GM19240 (cell line): ENCODE results near the gene SLC14A1.
"Not testable (repeated sequence)": the region's sequence is repeated elsewhere in the genome, so short reads cannot be mapped to it uniquely, and the experiment has no call there.

ENCODE experiments used
- DNase-seq: peaks from one replicate; pipeline ENCODE4 v3.0.0; 2011; ENCODE audit warnings: low spot score; ENCODE audit not compliant: insufficient read length

SLC14A1 gene

DNA sequence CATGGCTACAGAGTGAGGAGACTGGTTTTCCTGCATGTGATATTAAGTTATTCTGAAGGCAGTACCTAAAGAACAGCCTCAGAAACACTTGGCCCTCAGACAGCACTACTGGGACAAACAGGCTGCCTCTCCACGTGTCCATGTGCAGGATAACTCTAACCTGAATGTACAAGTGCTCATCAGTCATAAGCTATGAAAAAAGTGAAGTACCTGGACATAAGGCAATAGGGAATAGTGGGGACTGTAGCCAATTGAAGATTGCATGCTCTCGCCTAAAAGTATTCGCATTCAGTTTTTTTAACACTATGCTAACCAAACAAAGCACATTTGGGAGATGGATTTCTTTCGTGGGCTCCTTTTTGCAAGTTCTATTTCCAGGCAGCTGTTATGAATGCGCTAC, 33.0 kb downstream of the SLC14A1 start:
- no peak for DNase-seq

DNA sequence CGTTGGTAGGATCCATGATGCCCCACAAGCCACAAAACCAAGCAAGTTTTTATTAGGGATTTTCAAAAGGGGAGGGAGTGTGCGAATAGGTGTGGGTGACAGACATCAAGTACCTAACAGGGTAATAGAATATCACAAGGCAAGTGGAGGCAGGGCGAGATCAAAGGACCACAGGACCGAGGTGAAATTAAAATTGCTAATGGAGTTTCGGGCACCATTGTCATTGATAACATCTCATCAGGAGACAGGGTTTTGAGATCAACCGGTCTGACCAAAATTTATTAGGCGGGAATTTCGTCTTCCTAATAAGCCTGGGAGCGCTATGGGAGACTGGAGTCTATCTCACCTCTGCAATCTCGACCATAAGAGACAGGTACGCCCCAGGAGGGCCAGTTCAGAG, 33.7 kb downstream of the SLC14A1 start:
- DNase-seq = not testable (repeated sequence)

DNA sequence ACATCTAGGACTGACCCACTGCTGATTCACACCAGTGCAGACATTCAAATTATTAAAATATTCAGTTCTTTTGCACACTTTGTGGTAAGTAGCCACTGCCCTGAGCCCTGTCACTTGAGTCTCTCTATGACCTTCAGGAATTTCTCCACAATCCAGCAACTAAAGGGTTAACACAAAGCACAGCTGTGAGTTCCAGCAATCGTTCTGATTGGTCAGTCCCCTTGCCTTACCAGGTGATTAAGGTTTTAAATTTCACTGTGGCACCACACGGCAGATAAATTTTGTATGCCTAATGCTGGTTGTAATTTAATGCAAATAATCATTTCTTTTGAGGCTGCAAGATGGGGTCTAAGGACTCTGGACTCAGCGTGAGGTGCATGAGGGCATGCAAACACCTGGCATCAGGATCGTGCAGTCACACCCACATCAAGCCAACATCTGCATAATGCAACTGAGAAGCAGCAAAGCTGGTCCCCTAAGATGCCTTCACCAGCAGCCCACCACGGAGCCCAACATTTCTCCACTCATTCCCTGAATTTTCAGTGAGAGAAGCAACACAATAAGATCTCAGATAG, 36.6 kb downstream of the SLC14A1 start:
- DNase-seq = no peak

DNA sequence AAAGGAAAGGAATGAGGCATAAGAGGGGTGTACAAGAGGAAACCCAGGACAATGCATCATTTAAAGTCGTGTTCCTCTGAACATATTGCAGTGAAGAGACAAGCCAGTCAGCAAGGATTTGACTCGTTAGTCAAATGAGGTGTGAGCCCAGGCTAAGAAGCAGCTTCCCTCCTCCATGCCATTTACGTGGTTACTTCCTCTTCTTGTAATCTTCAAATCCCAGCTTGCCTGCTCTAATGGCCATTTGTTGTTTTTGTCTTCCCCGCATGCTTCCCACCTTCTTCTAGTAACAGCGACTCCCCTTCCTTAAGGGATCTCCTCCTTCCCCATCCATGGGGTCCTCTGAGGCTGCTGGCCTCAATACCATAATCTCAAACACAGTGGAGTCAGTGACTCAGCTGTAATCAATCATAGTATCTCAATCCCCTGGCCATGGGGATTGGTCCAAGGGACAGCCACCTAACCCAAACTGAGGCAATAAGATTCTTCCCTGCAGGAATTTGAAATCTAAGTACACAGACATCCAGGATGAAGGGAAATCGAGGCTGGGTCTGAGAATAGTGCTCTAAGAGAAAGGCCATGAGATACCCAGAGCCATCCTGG, 37.6 kb downstream of the SLC14A1 start:
- no peak for DNase-seq

DNA sequence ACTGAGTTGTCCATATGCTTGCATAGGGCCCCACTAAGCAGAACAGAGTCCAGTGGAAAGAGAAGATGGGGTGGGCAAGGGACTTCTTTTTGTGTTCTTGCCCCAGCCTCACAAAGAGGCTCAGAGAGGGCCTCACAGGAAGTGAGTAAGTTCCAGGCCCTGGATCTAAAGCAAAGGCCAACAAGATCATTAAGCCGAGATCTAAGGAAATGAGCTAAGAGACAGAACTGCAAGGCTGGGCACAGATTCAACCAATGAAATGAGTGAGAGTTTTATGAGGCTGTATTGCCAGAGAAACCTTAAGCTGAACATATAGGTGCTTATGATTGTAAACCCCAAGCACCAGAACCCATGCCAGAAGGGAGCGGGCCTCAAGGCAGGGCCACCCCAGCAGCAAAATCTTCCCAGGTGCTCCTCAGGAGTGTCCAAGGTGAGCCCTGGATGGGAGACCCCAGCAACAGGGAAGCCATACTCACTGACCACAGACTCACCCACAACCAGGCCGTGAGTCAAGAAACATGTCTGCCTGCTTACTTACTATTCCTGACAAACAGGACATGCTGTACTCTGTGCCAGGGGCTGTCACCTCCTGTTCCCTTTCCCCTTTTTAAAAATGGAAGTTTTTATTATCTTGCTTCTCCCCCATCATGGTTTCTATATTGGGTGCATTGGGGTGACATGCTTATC, 40.2 kb downstream of the SLC14A1 start:
- DNase-seq = no peak

DNA sequence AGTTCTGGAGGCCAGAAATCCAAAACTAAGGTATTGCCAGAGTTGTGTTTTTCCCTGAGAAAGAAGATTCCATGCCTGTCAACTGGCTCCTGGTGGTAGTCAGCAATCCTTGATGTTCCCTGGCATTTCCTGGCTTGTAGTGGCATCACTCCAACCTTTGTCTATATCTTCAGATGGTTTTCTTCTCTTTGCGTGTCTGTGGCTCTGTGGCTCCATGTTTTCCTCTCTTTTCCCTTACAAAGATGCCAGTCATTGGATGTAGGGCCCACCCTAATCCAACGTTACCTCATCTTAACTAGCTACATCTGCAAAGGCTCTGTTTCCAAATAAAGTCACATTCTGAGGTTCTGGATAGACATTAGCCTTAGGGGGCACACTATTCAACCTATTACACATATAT, 41.8 kb downstream of the SLC14A1 start:
- no peak for DNase-seq

DNA sequence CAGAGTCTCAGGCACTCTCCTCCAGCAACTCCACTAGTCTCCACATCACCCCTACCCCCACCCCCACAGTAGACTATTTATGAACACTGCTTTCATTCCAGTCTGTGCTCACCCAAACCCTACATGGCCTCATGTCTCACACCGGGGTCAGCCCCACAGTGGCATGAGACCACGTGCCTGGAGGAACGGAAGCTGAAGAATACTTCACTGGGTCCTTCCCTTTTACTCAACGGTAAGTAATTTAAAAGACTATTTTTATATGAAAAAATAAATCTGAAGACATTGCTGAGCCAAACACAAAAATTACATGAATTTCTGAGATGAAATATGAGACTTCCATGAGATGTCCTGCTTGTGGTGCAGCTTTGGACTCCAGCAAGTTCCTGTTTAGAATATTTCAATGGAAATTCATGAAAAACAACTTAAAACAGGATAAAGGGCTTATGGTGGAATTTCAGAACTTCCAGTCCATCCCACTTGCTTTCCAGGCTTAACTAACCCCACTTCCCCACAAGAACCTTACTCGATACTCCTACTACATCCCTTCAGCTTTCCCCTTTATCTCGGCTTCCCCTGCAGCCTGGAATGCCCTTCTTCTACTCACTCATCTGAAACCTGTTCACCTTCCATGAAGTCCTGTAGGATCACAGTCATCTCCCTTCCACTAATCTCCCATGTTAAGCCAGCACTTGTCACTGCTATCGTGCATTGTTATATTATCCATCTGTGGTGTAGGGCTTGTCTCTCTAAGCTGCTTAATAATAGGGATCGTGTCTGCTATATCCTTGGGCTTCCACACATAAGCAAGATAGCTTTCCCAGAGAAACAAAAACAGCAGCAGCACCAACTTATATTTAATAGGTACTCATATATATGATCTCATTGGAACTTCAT, 47.9 kb downstream of the SLC14A1 start:
- DNase-seq = no peak

DNA sequence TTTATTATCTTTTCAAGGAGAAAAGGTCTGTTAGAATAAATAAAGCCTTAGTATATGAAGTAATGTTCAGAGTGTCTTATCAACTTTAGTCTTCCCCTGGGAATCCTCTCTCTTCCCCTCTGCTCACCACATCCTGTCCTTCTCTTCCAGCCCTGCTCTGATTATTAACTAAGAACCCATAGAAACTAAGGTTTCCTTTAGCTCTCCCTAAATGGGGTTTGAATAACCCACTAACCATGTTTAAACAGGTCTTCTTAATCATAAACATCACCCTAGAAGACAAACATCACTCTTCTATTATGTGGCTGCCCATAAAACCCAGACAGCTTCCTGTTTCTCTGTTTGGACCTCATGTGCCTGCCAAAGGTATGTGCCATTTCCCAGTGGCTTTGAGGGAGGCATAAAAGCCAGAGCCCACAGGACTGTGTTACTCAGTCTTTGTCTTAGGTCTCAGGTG, 50.1 kb downstream of the SLC14A1 start:
- DNase-seq = no peak

DNA sequence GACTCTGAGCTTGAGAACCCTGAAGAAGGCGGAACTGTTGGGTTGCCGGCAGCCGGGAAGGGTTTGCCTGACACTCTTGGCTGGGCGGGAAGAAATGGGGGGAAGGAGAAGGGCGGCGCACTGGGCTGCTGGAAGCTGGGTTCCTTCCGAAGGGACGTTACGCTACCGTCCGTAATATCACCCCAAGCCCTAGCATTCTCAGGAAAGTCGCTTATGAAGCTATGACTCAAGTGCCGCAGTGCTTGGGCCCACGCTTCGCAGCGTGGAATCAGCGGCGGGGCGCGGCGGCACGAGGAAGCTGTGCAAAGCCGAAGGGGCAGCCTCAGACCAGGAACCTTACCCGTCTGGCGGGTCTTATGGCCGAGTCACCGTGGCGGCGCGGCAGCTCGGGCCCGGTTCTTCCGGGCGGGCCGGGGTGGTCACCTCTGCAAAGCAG, 51.3 kb downstream of the SLC14A1 start:
- DNase-seq = peak; percentile 18

DNA sequence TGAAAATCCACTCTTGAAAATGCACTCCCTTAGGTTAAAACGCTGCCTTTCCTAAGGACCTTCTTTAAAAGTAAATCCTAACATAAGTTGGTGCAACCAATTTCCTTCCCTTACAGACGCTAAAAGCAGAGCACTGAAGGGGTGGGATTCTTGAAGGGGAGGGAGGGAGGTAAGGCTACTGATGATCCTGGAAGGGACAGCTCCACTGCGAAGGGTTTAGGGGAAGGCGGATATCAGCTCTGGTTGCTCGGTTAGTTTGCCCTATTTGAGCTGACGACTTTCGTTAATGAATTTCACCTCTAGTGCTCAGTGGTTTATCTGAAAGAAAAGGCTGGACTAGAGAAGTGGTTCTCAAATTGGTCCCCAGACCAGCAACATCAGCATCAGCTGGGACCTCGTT, 51.8 kb downstream of the SLC14A1 start:
- no peak for DNase-seq

DNA sequence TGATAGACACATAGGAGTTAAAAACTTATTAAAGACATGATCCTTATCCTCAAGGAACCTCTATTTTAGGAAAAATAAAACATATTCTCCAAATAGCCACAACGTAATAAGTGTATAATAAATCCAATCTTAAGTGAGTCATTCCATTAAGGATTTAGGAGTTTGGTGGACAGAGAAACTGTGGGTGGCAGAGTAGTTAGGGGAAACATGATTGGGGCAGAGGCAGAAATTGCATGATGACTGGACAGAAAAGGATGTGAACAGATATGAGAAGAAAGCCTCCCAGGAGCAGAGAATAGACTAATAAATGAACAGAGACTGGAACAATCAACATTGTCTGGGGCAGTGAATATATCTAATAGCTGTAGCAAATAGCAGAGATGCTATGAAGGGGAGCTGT, 53.4 kb downstream of the SLC14A1 start:
- no peak for DNase-seq

DNA sequence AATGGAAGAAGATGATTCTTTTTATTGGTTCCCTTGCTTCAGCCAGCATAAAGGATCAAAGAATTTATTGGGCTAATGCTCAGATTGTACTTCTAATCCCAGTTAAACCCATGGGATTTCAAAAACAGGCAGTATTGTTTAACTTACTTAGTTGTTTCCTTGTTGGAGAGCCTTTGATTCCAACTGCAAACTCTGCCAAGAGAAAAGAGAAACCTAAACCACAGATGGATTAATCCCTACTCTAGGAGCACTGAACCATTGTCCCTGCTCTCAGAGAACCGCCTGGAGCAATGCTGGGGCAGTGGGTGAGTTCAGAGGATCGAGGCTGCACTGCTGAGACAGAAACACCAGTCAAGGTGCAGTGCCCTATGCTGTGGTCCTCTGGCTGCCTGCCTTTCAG, 56.6 kb downstream of the SLC14A1 start:
- DNase-seq = no peak

DNA sequence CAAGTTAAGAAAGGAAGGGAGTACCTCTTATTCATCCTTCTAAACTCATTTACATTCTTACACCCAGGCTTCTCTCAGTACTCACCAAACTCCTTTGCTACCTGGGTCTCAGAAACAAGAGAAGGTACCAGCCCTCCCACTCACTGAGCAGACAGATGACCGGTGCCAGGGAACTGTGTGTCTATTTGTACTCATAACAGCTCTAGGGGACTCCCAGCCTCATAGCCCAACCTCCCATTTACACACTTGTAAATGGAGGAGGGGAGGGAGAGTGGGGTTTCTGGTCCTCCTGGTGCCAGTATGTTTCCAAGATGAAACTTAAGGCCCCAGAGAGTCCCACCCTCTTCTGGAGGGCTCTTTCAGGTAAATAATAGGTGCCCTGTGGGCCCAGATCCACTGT, 58.7 kb downstream of the SLC14A1 start:
- no peak for DNase-seq

DNA sequence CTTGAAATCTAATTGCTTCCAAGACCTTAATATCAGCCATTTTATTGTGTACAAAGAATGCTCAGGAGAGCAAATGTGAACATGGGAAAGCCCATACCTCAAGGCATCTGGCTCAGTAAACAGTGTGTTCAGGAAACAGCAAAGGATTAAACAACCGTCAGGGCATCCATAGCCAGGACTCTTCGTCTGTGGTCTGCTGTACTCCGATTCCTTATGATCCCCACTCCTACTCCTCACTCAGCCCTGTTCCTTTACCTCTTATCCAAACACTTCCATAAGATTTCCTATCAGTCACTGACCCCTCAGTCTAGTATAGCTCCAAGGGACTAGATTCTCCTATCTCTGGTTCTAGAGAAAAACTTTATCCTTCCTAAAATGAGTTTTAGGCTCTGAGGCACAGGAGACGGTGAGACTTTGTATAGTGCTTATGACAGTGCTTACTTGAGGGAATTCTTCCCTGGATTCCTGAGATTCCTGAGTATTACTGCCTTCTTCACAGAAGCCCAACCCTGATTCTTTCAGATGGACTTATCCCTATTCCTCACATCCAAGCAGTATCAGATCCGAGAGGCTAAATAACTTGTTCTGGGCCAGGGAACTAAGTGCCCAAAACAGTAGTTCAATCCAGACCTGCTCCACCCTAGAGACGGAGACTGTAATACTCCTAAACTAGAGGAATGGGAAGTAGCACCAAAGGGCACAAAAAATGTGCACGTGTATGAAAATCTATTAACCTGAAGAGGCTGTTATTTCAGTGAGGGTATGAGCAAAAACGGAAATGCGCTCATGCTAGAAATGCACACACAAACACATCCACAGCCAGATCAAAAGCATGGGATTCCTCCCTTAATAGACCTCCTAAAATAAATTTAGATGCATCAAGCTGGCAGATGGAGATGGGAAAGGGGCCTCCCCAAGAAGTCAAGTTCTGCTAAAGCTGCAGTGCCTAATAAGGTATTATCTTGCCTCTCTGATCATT, 59.4 kb downstream of the SLC14A1 start:
- DNase-seq = no peak

DNA sequence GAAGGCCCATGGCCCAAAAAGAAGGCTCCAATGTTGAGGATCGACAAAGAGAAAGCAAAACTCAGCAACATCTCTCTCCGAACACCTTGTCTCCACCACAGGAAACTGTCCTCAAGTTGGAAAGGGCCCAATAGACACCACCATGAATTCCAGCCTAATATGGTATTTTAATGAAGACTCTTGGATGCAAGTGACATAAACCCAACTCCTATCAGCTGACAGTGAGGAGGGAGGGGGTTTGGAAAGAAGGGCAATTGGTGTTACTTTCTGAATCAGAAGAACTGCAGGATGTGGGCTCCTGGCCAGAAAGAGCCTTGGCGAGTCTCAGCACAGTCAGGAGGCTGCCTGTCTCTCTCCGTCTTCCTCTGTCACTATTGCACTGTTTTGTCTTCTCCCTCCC, 61.2 kb downstream of the SLC14A1 start:
- DNase-seq = no peak

DNA sequence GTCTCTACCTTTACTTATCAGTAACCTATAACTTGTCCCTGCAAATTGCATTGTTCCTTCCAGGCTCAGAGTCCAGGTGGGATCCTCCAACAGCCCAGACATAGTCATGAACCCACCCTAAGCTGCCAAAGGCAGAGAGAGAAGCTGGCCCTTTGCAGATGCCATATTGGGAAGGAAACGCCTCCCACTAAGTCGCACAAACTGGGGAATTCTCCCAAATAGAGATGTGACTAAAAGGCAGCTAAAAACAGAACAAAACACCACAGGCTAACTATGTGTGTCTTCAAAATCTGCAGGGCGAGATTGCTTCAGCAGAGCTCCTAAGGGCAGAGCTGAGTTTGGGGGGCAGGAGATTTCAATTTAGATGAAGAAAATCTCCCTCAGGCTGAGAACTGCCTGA, 63.0 kb downstream of the SLC14A1 start:
- no peak for DNase-seq

DNA sequence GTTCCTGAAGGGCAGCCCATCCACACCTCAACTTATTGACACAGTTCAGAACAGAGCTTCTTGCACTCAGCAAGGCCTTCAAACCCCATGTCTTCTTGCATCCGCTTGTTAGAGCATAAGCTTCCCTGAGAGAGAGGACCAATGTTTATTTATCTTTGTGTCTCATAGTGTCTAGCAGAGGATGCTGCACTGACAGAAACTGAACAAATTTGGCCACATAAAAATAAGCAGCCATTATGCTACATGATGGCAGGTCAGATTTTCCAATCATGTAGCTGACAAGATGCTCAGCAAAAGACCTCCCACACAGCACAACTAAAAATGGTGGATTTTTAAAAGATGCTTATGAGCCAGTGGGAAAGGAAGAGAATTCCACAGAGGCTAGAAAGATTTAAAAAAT, 63.4 kb downstream of the SLC14A1 start:
- DNase-seq = no peak

DNA sequence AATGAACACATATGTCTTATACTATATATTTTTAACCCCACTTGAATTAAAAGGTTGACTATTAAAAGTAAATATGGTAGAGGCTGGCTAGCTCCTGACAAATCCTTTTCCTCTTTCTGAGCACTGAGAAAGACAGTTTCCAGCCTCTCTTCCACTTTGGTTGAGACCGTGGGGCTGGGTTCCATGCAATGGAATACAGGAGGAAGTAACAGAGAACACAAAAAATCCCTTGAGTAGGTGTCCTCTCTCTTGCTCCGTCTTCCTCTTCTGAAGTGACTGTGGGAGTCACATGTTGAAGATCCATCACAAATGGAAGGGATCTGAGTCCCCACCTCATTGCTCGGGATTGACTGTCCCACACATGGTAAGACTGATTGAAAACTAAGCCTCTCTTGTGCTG, 64.9 kb downstream of the SLC14A1 start:
- no peak for DNase-seq

DNA sequence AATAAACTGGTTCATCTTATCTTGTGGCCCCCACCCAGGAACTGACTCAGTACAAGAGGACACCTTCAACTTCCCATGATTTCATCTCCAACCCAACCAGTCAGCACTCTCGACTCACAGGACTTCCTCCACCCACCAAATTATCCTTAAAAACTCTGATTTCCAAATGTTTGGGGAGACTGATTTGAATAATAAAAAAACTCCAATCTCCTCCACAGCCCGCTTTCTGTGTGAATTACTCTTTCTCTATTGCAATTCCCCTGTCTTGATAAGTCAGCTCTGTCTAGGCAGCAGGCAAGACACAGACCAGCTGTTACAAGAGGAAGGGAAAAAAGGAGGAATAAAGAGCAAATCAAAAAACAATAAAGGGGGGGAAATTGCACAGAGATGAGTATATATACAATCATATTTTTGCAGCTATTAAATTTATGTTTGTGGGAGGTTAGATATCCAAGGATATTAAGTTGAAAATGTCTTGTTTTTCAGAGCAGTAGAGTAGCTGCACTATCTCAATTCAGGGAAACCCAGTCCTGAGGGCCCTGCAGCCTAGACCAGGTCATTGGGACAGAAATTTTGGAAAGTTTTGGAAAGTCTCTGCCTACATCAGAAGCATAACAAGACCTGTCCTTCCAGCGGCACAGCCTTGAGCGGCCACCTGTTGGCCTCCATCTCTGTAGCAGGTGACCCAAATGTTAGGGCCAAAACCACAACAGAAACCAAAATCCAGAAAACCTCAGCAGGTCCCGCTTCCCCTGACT, 68.7 kb downstream of the SLC14A1 start:
- DNase-seq = no peak
